NCI-H69 (cell line): Measurements from ENCODE around the gene TNPO1.
"Not testable (repeated sequence)": the region's sequence is repeated elsewhere in the genome, so short reads cannot be mapped to it uniquely, and the experiment has no call there.

Experiments
- DNase-seq: peaks from one replicate; lab custom pipeline; 2025; lab: John Stamatoyannopoulos, UW

TNPO1 gene

DNA sequence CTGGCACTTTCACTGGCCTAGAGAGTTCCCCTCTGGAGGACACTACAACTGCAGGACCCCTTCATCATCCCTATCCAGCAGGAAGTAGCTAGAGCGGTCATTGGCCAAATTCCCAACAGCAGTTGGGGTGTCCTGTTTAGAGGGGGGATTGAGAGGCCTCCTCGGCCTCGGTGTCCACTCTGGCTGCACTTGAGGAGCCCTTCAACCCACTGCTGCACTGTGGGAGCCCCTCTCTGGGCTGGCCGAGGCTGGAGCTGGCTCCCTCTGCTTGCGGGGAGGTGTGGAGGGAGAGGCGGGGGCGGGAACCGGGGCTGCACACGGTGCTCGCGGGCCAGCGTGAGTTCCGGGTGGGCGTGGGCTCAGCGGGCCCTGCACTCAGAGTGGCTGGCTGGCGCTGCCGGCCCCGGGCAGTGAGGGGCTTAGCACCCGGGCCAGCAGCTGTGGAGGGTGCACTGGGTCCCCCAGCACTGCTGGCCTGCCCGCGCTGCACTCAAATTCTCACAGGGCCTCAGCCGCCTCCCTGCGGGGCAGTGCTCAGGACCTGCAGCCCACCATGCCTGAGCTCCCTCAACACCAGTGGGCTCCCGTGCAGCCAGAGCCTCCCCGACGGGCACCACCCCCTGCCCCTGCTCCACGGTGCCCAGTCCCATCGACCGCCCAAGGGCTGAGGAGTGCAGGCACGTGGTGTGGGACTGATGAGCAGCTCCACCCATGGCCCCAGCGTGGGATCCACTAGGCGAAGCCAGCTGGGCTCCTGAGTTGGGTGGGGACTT is 118.7 kb downstream of the TNPO1 start:
- DNase-seq, result not testable (repeated sequence)

GRCh38 chr5:72936893-72937292 is 120.4 kb downstream of the TNPO1 start:
- no peak for DNase-seq

GRCh38 chr5:72937517-72938061 is 121.1 kb downstream of the TNPO1 start:
- DNase-seq, result peak; percentile 7

DNA sequence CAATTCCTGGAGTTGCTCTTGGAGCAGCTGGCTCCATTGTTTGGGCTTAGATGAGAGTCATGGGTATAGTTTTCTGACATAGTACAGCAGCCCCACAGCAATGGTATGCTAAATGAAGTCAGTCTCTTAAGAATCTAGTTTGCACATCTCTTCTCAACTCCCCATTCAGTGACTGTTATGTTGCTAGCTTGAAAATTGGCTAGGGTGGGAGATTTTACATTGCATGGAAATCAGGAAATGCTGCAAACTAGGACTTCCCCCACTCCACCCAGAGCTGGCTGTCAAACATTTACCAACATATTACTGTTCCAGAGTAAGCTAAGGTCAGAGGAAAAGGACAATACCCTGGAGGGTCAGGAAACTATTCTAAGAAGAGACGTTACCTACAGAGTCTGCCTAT is 121.7 kb downstream of the TNPO1 start:
- DNase-seq, result no peak

GRCh38 chr5:72940082-72940481 is 123.6 kb downstream of the TNPO1 start:
- DNase-seq, result no peak

DNA sequence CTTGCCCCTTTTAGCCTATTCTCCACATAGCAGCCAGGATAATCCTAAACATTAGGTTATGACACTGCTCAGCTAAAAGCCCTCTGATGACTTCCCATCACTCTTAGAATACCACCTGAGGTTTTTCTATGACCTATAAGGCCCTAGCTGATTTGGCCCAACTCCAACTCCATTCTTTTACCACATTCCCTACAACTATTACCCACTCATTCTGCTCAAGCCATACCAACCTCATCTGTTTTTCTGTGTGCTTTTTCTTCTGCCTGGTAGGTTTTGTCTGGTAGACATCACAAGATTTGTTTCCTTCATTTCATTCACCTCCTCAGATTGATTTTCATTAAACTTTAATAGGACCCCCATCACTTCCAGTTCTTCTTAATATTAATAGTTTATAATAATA is 126.8 kb downstream of the TNPO1 start:
- DNase-seq, result peak; percentile 11

DNA sequence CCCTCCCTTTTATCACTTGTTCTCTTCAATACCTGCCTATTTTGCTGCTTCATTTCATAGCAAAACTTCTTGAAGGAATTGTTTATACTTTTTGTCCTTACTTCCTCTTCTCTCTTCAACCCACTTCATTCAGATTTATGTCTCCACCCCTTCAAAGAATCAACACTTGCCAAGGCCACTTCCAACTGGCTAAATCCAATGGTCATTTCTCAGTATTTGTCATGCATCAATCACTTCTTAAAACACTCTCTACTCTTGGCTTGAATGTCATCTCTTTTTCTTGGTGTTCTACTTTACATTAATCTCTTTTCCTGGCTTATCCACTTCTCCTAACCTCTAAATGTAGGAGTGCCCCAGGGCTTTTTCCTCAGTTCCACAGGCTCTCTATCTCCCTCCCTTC is 131.0 kb downstream of the TNPO1 start:
- no peak for DNase-seq

- DNase-seq, result no peak
These were observed 133.0 kb downstream of the TNPO1 start for GRCh38 chr5:72949481-72949880.

- DNase-seq, result no peak
These were observed 135.4 kb downstream of the TNPO1 start for GRCh38 chr5:72951671-72952468.

GRCh38 chr5:72954389-72954788 is 137.9 kb downstream of the TNPO1 start:
- no peak for DNase-seq

DNA sequence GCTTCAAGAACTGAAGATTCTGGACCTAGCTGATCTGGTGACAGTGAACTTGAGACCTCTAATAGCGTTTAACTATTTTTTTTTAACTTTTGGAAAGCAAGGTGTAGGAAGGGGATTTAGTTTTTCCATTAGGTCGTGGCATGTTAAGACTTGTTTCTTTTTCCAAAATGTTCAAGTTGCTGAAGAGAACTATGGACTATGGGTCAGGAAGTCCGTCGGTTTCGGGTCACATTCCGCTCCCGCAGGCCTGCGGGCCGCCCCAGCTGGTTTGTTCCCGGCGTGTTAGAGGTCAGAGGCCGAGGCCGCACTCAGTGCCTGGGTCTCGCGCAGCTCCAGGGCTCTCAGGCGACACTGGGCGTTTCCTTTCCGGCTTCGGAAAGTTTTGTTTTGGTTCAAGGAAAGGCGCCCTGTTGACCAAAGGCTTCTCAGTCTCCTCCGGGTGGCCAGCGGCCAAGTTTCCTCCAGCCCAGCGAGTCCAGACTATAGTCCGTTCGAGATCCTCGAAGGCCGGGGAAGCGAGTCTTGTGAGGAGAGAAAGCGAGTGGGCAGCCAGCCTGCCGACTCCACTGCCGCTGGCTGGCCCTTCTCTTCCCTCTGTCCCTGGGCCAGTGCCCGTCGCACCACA is 138.8 kb downstream of the TNPO1 start:
- DNase-seq, result no peak

GRCh38 chr5:72955768-72956323 is 139.4 kb downstream of the TNPO1 start, which contains the start of gene FCHO2:
TSS of gene FCHO2 (plus strand) at chr5:72956041. CDS start at chr5:72956097, 56 bp downstream.
- DNase-seq, result peak; percentile 98

- DNase-seq, result peak; percentile 85
These were observed 140.1 kb downstream of the TNPO1 start for GRCh38 chr5:72956324-72957140.

DNA sequence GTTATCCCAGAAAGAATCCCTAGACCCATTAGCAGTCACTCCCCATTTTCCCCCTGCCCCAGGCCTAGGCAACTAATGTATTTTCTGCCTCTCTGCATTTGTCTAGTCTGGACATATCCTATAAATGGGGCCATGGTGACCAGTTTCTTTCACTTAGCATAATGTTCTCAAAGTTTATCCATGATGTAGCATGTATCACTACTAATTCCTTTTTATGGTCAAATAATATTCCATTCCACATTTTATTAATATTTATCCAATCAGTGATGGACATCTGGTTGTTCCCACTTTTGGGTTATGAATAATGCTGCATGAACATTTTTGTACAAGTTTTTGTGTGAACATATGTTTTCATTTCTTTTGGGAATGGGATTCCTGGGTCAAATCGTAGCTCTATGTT is 140.9 kb downstream of the TNPO1 start:
- DNase-seq, result no peak

- no peak for DNase-seq
These were observed 142.8 kb downstream of the TNPO1 start for GRCh38 chr5:72959257-72959656.
